GM20431 (cell line): ENCODE results near the gene BEX3.
"Not testable (repeated sequence)": the region's sequence is repeated elsewhere in the genome, so short reads cannot be mapped to it uniquely, and the experiment has no call there.

Experiments used
- in situ Hi-C: fragments of 300-500 bp; cut with MseI, MboI; formaldehyde crosslinking; loops from one replicate; pipeline ENCODE4 v1.15.0; 2020; ENCODE audit warnings: low sequenced_read_pairs; ENCODE audit not compliant: unreplicated experiment

The BEX3 gene

GRCh38 chrX:103376979-103377324 is 614 bp downstream of the BEX3 start:
- in situ Hi-C loops: no loop called here

GRCh38 chrX:103378990-103379389 is 2.7 kb downstream of the BEX3 start:
- in situ Hi-C loops: no loop called here

- in situ Hi-C loops: no loop called here
Measured at GRCh38 chrX:103382877-103383276, 6.5 kb downstream of the BEX3 start.

GRCh38 chrX:103384672-103385071 is 8.3 kb downstream of the BEX3 start:
- in situ Hi-C loops: no loop called here

- in situ Hi-C loops: not testable (repeated sequence)
Measured at GRCh38 chrX:103385283-103385830, 9.0 kb downstream of the BEX3 start.

GRCh38 chrX:103386332-103386731 is 10.0 kb downstream of the BEX3 start:
- in situ Hi-C loops: no loop called here

- in situ Hi-C loops: no loop called here
Measured at GRCh38 chrX:103393487-103393886, 17.1 kb downstream of the BEX3 start.

GRCh38 chrX:103396186-103396585 is 19.8 kb downstream of the BEX3 start:
- in situ Hi-C loops: no loop called here

- in situ Hi-C loops: no loop called here
Measured at GRCh38 chrX:103396660-103397059, 20.3 kb downstream of the BEX3 start.

GRCh38 chrX:103397707-103398106 is 21.4 kb downstream of the BEX3 start:
- in situ Hi-C loops: no loop called here

GRCh38 chrX:103398421-103398864 is 22.1 kb downstream of the BEX3 start:
- in situ Hi-C loops: no loop called here

GRCh38 chrX:103399744-103400143 is 23.4 kb downstream of the BEX3 start:
- in situ Hi-C loops: no loop called here

- in situ Hi-C loops: no loop called here
Measured at GRCh38 chrX:103400931-103401330, 24.6 kb downstream of the BEX3 start.

GRCh38 chrX:103404231-103405008 is 28.1 kb downstream of the BEX3 start:
- in situ Hi-C loops: no loop called here

GRCh38 chrX:103405009-103405333 is 28.6 kb downstream of the BEX3 start:
- in situ Hi-C loops: no loop called here

- in situ Hi-C loops: no loop called here
Measured at GRCh38 chrX:103406256-103406655, 29.9 kb downstream of the BEX3 start.

GRCh38 chrX:103407776-103408175 is 31.4 kb downstream of the BEX3 start:
- in situ Hi-C loops: no loop called here

- in situ Hi-C loops: not testable (repeated sequence)
Measured at GRCh38 chrX:103411721-103412120, 35.4 kb downstream of the BEX3 start.

GRCh38 chrX:103413705-103414387 is 37.5 kb downstream of the BEX3 start:
- in situ Hi-C loops: no loop called here

- in situ Hi-C loops: no loop called here
Measured at GRCh38 chrX:103414561-103414960, 38.2 kb downstream of the BEX3 start.

GRCh38 chrX:103415068-103415467 is 38.7 kb downstream of the BEX3 start:
- in situ Hi-C loops: no loop called here
